OCI-LY1 (cell line): ENCODE data around the gene ELSPBP1.

ENCODE experiments used
- H2AFZ ChIP-seq: fragments of 200-600 bp; sonication (generic), shearing (Covaris generic); 2 replicates; pipeline ENCODE4 v1.6.0; 2014; ENCODE audit warnings: antibody characterized with exemption, mild to moderate bottlenecking, low read length
- H3F3A ChIP-seq: fragments of 200-600 bp; sonication (generic), shearing (Covaris generic); 2 replicates; pipeline ENCODE4 v1.6.0; 2014; ENCODE audit warnings: mild to moderate bottlenecking, antibody characterized with exemption, low read length, moderate library complexity; ENCODE audit not compliant: insufficient read depth
- H3K27ac ChIP-seq: fragments of 200-600 bp; sonication (generic); 2 replicates; pipeline ENCODE4 v1.5.1; 2014; ENCODE audit warnings: low read length, mixed run types, mild to moderate bottlenecking, low read depth; ENCODE audit not compliant: poor library complexity, severe bottlenecking
- H3K27me3 ChIP-seq: fragments of 200-600 bp; sonication (generic); 2 replicates; pipeline ENCODE4 v1.6.0; 2014; ENCODE audit warnings: antibody characterized with exemption, mild to moderate bottlenecking, low read length, moderate library complexity; ENCODE audit not compliant: insufficient read depth
- H3K36me3 ChIP-seq: fragments of 200-600 bp; sonication (generic); 2 replicates; pipeline ENCODE4 v1.6.1; 2014; ENCODE audit warnings: mild to moderate bottlenecking, antibody characterized with exemption, low read length, moderate library complexity, mixed read lengths; ENCODE audit not compliant: insufficient read depth
- H3K4me1 ChIP-seq: fragments of 200-600 bp; sonication (generic); 2 replicates; pipeline ENCODE4 v1.5.1; 2014; ENCODE audit warnings: mild to moderate bottlenecking, low read length, moderate library complexity; ENCODE audit not compliant: insufficient read depth, severe bottlenecking
- H3K4me2 ChIP-seq: fragments of 200-600 bp; sonication (generic), shearing (Covaris generic); 2 replicates; pipeline ENCODE4 v1.6.1; 2014; ENCODE audit warnings: low read length
- H3K4me3 ChIP-seq: fragments of 200-600 bp; sonication (generic); 2 replicates; pipeline ENCODE4 v1.5.1; 2014; ENCODE audit warnings: low read length, low read depth, mild to moderate bottlenecking, mixed read lengths; ENCODE audit not compliant: poor library complexity, severe bottlenecking
- H3K79me2 ChIP-seq: fragments of 200-600 bp; shearing (Covaris generic); 2 replicates; pipeline ENCODE4 v1.6.1; 2016; ENCODE audit warnings: mixed run types, low read length, mixed read lengths; ENCODE audit not compliant: insufficient read depth
- H3K9ac ChIP-seq: fragments of 200-600 bp; sonication (generic), shearing (Covaris generic); 2 replicates; pipeline ENCODE4 v1.6.1; 2014; ENCODE audit warnings: mild to moderate bottlenecking, low read length, mixed read lengths
- H3K9me2 ChIP-seq: fragments of 200-600 bp; sonication (generic), shearing (Covaris generic); 2 replicates; pipeline ENCODE4 v1.6.1; 2014; ENCODE audit warnings: low read depth, mild to moderate bottlenecking, low read length, mixed read lengths
- H3K9me3 ChIP-seq: fragments of 200-600 bp; shearing (Covaris generic); 2 replicates; pipeline ENCODE4 v1.6.1; 2014; ENCODE audit warnings: low read length, mixed read lengths
- H4K20me1 ChIP-seq: fragments of 200-600 bp; sonication (generic), shearing (Covaris generic); 2 replicates; pipeline ENCODE4 v1.6.0; 2016; ENCODE audit warnings: mild to moderate bottlenecking, low read length; ENCODE audit not compliant: insufficient read depth
- EZH2 ChIP-seq: fragments of 200-600 bp; sonication (generic), shearing (Covaris generic); IDR thresholded peaks from 2 replicates; pipeline ENCODE4 v1.8.0; 2017; ENCODE audit warnings: borderline replicate concordance, mixed run types, mild to moderate bottlenecking, antibody characterized with exemption, low read length, moderate library complexity, mixed read lengths
- TF ChIP-seq, protein P1 (sequence below): fragments of 200-600 bp; sonication (generic), shearing (Covaris generic); IDR thresholded peaks from 2 replicates; pipeline ENCODE4 v1.5.1; 2017; ENCODE audit warnings: mild to moderate bottlenecking, antibody characterized with exemption, low read length, moderate library complexity, mixed read lengths

The ELSPBP1 gene

GRCh38 chr19:48025480-48025879, 31.0 kb downstream of the ELSPBP1 start:
- TF ChIP-seq EZH2 = no peak
- TF ChIP-seq, protein P1, sequence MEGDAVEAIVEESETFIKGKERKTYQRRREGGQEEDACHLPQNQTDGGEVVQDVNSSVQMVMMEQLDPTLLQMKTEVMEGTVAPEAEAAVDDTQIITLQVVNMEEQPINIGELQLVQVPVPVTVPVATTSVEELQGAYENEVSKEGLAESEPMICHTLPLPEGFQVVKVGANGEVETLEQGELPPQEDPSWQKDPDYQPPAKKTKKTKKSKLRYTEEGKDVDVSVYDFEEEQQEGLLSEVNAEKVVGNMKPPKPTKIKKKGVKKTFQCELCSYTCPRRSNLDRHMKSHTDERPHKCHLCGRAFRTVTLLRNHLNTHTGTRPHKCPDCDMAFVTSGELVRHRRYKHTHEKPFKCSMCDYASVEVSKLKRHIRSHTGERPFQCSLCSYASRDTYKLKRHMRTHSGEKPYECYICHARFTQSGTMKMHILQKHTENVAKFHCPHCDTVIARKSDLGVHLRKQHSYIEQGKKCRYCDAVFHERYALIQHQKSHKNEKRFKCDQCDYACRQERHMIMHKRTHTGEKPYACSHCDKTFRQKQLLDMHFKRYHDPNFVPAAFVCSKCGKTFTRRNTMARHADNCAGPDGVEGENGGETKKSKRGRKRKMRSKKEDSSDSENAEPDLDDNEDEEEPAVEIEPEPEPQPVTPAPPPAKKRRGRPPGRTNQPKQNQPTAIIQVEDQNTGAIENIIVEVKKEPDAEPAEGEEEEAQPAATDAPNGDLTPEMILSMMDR = no peak
- Histone ChIP-seq H3K9ac (no peak overlapping the region), H3K4me2 (no peak overlapping the region), H3K36me3 (no peaks in the 10 kb centered on the region), H3K4me3 (no peak overlapping the region), H3K27ac (no peak overlapping the region), H3F3A (no peaks in the 10 kb centered on the region), H3K9me3 (no peaks in the 10 kb centered on the region), H3K27me3 (no peaks in the 10 kb centered on the region), H2AFZ (no peak overlapping the region), H3K4me1 (no peaks in the 10 kb centered on the region), H4K20me1 (no peaks in the 10 kb centered on the region), H3K79me2 (no peaks in the 10 kb centered on the region), H3K9me2 (no peaks in the 10 kb centered on the region)

DNA sequence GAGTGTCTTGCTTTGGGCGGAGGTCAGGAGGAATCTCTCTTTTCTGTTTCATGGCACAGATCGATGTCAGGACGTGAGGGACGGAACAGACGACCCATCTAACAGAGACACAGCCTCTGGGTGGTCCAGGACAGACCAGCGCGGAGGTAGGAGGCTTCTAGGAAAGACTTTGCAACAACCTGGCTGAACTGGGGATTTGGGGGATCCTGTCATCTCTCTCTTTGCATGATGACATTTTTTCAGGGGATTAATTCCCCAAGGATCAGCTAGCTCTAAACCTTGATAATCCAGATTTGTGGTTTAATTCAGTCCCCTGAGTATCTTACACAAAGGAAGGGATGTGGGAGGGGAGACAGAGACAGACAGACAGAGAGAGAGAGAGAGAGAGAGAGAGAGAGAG, 35.0 kb downstream of the ELSPBP1 start:
- H3K4me3 ChIP-seq = no peak overlapping the region
- no peaks in the 10 kb centered on the region for H3K9me2 ChIP-seq
- H3F3A ChIP-seq = no peaks in the 10 kb centered on the region
- no peak overlapping the region for H3K9ac ChIP-seq
- no peak overlapping the region for H3K4me2 ChIP-seq
- no peaks in the 10 kb centered on the region for H3K36me3 ChIP-seq
- H2AFZ ChIP-seq = no peak overlapping the region
- H3K4me1 ChIP-seq = no peaks in the 10 kb centered on the region
- H3K9me3 ChIP-seq = no peaks in the 10 kb centered on the region
- no peaks in the 10 kb centered on the region for H3K79me2 ChIP-seq
- H3K27me3 ChIP-seq = no peaks in the 10 kb centered on the region
- H3K27ac ChIP-seq = no peak overlapping the region
- H4K20me1 ChIP-seq = no peaks in the 10 kb centered on the region
- TF ChIP-seq, protein P1 = no peak
- TF ChIP-seq EZH2 = no peak

GRCh38 chr19:48030073-48030472, 35.6 kb downstream of the ELSPBP1 start:
- H3K4me3 ChIP-seq = no peak overlapping the region
- TF ChIP-seq EZH2 = no peak
- TF ChIP-seq, protein P1 = no peak
- no peaks in the 10 kb centered on the region for H3K9me3 ChIP-seq
- H3K9ac ChIP-seq = no peak overlapping the region
- H3K27me3 ChIP-seq = no peaks in the 10 kb centered on the region
- H3K4me1 ChIP-seq = no peaks in the 10 kb centered on the region
- no peaks in the 10 kb centered on the region for H3K9me2 ChIP-seq
- H3K4me2 ChIP-seq = no peak overlapping the region
- H3K36me3 ChIP-seq = no peaks in the 10 kb centered on the region
- H3K79me2 ChIP-seq = no peaks in the 10 kb centered on the region
- no peak overlapping the region for H3K27ac ChIP-seq
- no peaks in the 10 kb centered on the region for H4K20me1 ChIP-seq
- no peaks in the 10 kb centered on the region for H3F3A ChIP-seq
- no peak overlapping the region for H2AFZ ChIP-seq
